ENCODE data around the gene SLC9A9. TPM values are rescaled to one million over a fixed set of nuclear protein-coding genes. Genes with fewer than 3 reads are reported as not detected.

SLC9A9 gene
- total and polyA plus RNA-seq, 9 of the 15 experiments (the other 6 are each of a cell fraction or from before 2014, with no cell fraction given) = 0.03 to 0.13 TPM; not detected in 7

DNA sequence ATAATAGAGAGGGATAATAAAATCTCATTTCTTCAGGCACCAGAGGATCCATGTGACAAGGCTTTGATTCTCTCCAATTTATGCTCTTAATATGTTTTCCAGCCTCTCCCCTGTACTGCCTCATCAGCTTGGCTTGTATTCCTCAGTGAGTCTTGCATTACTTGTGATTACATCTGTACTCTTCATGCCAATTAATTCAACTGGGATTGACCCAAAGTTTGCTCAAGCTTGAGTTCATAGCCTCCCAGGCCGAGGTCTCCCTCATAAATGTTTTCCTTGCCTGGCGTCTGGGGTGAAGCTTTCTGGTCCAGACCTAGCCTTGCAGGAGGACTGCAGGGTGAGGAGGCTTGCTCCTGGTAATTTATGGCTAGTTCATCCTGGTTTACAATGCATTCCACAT is 581.8 kb downstream of the SLC9A9 start:
- Histone ChIP-seq H3K4me2 (ENCODE audit: insufficient read depth, low read length) (no peak overlapping the region), H3K36me3 (ENCODE audit: control insufficient read depth, insufficient read depth, low read length) (no peaks in the 10 kb centered on the region), H3K9ac (ENCODE audit: insufficient read depth in 1 of 2, low read depth in 2 of 2, low read length in 2 of 2) (no peak overlapping the region), H3K4me1 (replicated peaks in 1 of 2; ENCODE audit: control insufficient read depth in 2 of 2, insufficient read depth in 2 of 2, low read length in 2 of 2) (no peaks in the 10 kb centered on the region; a peak in 1 of 5 replicates), H4K20me1 (replicated peaks; ENCODE audit: control insufficient read depth, insufficient read depth, low read length) (no peaks in the 10 kb centered on the region), H3K4me3 (no peak overlapping the region), H3K9me3 (replicated peaks; ENCODE audit: control insufficient read depth, insufficient read depth, low read depth, low read length) (no peaks in the 10 kb centered on the region), H3K27ac (ENCODE audit: extremely low read depth, low read depth, low read length) (no peak overlapping the region), H3K27me3 (ENCODE audit: control insufficient read depth in 2 of 2, insufficient read depth in 2 of 2, low read length in 2 of 2) (no peaks in the 10 kb centered on the region), H2AFZ (ENCODE audit: low read depth, low read length) (no peak overlapping the region), H3K9me1 (ENCODE audit: control insufficient read depth, insufficient read depth, low read length) (no peaks in the 10 kb centered on the region), H3K79me2 (ENCODE audit: control insufficient read depth, insufficient read depth, low read length) (no peaks in the 10 kb centered on the region)
- 28% methylated on average over 2 of the region's 2 CpGs for WGBS (ENCODE audit: insufficient coverage, low coverage, missing lambda C conversion rate)
- ChIA-PET CTCF (ENCODE audit: low intra/inter-chr PET ratio) (no interaction called here), POLR2A (no interaction called here)
- ATAC-seq = no peak; the same call in 2 of the 3 replicates
- no peak for DNase-seq (ENCODE audit: extremely low read depth in 1 of 4, low spot score in 3 of 4)
- intact Hi-C loops (cut with micrococcal nuclease) (no loop called here), in situ Hi-C loops (cut with MboI) (no loop called here)
- FAIRE-seq = no peak
- BruUV-seq (replicated peaks) = no TSS peak
- TF ChIP-seq FOXA1 (IDR thresholded peaks at IDR 0.05; ENCODE audit: borderline replicate concordance) (no peak), NEUROD1 (IDR thresholded peaks at IDR 0.05; ENCODE audit: borderline replicate concordance, low read depth, low read length, partially characterized antibody) (no peak), TAF9B (IDR thresholded peaks at IDR 0.05; ENCODE audit: partially characterized antibody) (no peak), NR2C2 (CRISPR knock-in tag; IDR thresholded peaks at IDR 0.05) (no peak), NR2C2 (tag; IDR thresholded peaks at IDR 0.05) (no peak), CXXC5 (CRISPR knock-in tag; IDR thresholded peaks at IDR 0.05) (no peak), C11orf30 (IDR thresholded peaks at IDR 0.05; ENCODE audit: low read depth) (no peak), BMI1 (IDR thresholded peaks at IDR 0.05; ENCODE audit: low read length) (no peak)
- TF ChIP-seq, protein P1, sequence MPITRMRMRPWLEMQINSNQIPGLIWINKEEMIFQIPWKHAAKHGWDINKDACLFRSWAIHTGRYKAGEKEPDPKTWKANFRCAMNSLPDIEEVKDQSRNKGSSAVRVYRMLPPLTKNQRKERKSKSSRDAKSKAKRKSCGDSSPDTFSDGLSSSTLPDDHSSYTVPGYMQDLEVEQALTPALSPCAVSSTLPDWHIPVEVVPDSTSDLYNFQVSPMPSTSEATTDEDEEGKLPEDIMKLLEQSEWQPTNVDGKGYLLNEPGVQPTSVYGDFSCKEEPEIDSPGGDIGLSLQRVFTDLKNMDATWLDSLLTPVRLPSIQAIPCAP (CRISPR knock-in tag; IDR thresholded peaks at IDR 0.05; ENCODE audit: borderline replicate concordance) = no peak
